HPDE6-E6E7 (cell line): ENCODE data around the gene AK6.
A peak's percentile ranks its signal among the peaks of the same experiment; 100 is the strongest.
"Not testable (repeated sequence)": the region's sequence is repeated elsewhere in the genome, so short reads cannot be mapped to it uniquely, and the experiment has no call there.

Experiments used
- DNase-seq: peaks from one replicate; pipeline ENCODE4 v3.0.0; 2011; ENCODE audit warnings: missing footprints; ENCODE audit errors: extremely low spot score

AK6 gene

DNA sequence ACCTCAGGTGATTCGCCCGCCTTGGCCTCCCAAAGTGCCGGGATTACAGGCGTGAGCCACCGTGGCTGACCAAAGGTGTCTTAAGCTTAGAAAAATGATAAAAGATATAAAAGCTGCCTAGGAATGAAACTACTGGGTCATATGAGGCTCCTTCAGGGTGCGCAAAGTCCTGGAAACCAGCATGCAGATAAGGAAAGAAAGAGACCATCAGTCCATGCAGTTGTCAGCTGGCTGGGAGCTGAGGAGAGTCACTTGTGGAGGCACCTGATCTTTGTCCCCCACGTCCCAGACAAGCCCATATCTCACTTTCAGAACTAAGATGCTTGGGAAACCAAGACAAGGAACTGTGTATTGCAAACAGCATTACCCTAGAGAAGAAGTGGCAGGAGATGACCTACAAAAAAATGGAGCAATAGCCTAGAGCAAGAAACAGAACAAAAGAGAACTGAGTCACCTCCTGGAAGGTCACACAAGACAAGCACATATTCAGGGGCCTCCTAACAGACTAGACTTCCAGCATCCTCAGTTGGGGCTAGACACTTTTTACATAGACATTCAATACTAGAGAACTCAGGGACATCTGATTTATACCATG, 33.9 kb downstream of the AK6 start:
- no peak for DNase-seq

DNA sequence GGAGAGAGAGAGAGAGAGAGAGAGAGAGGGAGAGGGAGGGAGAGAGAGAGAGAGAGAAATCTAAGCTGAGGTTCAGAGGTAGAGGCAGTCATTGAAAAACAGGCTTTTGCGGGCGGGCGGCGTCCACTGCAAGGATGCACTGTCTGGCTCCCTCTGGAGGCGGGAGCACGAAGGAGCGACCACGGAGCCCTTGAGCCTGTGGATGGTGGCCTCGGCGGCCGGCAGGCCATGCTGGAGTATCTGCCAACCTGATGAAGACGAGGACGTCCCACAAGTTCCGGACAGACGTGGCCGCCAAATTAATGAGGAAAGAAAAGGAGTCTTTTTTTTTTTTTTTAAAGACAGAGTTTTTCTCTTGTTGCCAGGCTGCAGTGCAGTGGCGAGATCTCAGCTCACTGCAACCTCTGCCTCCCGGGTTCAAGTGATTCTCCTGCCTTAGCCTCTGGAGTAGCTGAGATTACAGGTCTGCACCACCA, 34.5 kb downstream of the AK6 start:
- DNase-seq = peak; percentile 60

DNA sequence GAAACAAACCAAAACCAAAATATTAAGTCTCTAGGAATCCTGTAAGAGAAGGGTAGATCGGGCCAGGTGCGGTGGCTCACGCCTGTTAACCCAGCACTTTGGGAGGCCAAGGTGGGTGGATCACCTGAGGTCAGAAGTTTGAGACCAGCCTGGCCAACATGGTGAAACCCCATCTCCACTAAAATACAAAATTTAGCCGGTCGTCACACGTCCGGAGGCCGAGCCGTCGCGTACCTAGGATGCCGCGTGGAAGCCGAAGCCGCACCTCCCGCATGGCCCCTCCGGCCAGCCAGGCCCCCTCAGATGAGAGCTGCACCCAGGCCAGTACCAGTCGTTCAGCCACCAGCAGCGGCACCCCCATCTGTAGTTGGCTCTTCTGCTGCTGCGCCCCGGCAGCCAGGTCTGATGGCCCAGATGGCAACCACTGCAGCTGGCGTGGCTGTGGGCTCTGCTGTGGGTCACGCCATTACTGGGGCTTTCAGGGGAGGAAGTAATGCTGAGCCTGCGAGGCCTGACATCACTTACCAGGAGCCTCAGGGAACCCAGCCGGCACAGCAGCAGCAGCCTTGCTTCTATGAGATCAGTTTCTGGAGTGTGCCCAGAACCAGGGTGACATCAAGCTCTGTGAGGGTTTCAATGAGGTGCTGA, 35.5 kb downstream of the AK6 start:
- not testable (repeated sequence) for DNase-seq

DNA sequence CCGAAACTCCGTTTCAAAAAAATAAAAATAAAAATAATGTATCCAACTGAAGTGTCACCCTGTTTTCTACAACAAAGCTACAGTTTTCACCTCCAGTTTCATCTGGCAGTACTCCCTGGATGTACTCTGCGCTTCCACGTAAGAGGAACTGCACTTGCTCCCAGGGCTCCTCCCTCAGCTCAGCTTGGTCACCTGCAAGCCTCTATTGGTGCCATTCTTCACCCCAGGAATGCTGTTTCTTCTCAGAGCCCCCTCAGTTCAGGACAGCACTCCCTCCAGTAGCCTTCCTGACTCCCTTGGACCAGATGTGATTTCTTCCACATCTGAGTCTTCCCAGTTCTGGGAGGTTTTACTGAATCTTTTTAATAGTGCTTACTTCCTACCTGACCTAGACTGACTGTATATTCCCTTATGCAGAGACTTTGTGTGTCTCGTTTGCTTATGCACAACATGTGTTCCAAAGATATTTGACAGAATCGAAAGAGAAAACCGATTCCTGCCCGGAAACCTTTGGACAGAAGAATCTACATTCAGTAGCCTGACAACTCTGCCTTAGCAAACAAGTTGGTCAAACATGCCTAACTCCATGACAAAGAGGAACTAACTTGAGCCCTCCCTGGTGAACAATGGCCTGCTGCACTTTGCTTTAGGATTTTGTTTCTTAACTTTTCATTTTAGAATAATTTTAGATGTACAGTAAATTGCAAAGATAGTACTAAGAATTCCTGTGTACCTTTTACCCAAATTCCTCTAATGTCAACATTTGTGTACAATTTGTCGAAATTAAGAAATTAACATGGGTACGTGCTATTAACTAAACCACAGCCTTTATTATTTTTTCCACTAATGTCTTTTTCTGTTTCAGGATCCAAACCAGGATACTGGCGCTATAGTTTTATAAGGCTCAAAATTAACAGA, 37.5 kb downstream of the AK6 start:
- no peak for DNase-seq

DNA sequence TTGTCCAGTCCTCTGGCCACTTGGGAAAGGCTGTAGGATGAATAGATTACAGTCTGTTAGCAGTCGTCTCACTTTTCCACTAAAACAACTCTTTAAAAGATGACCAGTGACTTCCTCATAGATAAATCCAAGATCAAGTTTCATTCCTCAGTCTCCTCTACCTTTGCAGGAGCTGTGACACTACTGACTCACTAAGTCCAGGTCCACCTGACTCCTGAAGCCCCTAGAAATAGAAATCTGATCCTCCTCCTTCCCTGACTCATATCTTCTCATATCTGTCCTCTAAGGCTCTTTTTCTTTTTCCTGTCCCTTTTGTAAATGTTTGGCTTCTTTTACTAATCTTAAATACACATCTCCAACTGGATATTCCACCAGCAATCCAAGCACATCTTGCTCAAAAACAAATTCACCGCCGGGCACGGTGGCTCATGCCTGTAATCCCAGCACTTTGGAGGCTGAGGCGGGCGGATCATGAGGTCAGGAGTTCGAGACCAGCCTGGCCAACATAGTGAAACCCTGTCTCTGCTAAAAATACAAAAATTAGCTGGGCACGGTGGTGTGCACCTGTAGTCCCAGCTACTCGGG, 39.3 kb downstream of the AK6 start:
- DNase-seq = no peak

DNA sequence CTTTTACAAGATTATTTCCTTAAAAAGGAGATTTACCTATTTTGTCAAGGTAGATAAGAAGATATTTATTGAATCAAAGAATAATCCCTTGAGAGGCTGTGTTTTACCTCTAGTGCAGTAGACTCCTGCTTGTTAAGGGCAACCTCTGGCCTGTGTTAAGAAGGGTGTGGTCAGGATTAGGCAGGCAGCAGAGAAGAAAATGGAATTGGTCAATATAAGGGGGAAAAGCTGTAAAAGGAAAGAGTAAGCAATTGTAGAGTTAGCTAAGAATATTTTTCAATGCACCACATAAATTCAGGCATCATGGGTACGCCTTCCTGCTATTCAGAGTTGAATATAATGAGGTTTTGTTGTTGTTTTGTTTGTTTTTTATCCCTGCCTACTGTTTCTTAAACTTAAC, 43.0 kb downstream of the AK6 start:
- no peak for DNase-seq

DNA sequence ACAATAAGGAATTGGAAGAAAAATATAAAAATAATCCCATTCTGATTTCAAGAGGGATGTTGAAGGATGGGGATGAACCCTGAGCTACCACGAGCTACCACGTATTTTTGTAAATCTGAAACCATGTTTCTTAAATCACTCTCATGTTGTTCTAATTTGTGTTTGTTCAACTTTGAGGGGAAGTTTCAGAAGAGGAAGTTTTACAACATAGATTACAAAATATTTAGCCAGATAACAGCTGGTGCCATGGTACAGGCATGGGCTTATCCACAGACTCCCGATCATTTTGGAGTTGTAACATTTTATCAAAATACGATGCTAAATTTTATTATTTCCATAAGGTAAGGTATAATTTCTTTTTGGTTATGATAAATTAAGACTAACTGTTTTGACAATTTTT, 51.9 kb downstream of the AK6 start:
- DNase-seq = no peak

DNA sequence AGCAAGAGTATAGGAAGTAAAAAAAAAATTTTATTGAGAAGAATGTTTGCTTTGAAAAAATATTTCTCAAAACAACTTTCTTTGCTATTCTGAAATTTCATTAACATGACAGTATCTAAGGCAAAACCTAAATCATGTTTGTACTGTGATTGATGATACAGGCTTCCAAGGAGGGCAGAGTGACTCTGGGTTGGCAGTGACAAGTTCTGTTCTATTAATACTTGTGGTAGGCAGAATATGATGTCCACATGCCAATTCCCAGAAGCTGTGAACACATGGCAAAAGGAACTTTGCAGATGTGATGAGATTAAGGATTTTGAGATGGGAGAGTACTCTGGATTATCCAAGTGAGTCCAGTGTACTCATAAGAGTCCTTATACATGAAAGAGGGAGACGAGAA, 53.3 kb downstream of the AK6 start:
- DNase-seq = no peak

DNA sequence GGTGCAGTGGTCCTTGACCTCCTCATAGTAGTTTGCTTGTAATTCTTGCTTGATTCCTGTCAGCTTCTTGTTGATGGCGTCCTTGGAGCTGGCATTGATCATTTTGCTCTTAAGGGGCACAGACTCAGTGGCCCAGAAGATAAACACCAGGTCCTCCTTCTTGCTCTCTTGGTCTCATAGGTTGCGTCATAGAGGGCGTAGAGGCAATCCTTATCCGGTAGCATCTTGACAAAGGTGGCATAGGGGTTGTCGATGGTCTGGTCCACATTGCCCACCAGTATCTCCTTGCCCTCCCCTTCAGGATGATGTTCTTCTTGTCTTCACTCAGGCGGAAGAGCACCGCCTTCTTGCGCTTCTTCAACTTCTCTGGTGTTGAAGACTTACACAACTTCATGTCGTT, 55.9 kb downstream of the AK6 start:
- no peak for DNase-seq

DNA sequence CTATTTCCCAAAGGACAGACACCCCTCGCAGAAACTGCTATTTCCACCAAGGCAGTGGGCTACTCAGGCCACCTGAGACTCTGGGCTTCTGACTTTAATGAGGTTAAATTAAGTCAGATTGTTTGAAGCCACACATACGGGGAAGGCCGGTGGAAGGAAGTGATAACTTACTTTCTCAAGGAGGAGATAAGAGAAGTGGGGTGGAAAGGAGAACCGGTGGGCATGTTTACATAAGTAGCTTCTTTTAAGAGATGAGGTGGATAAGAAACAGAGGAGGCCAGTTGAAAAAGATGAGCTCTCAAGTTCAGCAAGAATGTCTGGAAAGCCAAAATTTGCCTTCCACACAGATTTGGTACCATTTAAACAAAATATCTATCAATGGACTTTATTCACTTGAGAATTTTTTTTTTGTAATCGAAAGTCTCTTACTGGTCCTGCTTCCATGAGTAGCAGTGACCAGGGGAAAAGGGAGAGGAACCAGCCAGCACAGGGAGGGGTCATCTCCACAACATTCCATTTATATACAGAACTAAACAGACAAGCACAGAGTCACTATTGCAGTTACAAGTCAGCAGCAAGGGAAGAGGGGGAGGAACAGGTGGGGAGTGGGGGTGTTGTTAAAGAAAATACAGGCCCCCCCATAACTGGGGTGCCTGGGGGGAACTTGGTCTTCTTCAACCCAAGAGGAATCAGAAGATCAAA, 56.7 kb downstream of the AK6 start:
- no peak for DNase-seq

DNA sequence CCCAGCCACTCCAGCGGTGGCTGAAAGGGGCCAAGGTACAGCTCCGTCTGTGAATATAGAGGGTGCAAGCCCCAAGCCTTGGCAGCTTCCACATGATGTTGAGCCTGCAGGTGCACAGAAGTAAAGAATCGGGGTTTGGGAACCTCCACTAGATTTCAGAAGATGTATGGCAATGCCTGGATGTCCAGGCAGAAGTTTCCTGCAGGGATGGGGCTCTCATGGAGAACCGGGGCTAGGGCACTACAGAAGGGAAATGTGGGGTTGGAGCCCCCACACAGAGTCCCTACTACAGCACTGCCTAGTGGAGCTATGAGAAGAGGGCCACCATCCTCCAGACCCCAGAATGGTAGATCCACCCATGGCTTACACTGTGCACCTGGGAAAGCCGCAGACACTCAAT, 59.9 kb downstream of the AK6 start:
- no peak for DNase-seq

DNA sequence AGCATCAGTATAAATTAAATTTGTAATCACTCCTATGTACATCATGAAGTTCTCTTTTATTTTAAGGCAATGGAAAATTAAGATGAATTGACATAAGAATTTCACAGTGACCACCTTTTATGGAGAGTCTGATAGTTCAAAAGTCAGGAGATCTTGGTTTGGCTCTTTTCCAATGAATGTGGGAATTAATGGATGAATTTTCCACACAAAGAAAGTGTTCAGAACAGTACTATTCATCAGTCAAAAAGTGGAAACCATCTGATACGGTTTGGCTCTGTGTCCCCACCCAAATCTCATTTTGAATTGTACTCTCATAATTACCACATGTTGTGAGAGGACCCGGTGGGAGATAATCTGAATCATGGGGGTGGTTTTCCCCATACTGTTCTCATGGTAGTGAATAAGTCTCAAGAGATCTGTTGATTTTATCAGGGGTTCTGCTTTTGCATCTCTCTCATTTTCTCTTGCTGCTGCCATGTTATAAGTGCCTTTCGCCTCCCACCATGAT, 61.2 kb downstream of the AK6 start:
- DNase-seq = no peak

DNA sequence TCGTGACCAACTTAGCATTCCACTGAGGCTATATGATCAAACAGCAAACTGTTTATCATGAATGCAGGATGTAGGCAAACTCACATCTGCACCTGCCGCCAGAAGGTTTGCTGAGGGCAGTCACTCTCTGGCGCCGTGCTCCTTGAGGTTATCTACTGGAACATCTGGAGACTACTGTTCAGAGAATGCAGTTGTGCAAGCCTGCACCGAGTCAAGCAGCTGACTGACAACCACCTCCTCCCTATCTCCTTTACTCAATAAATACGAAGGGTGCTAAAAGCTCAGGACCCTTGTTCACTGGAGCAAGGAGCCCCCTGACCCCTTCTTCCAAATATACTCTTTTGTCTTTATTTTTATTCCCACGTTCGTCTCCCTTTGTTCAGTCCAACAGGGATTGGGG, 63.8 kb downstream of the AK6 start:
- no peak for DNase-seq
